ENCODE measurements around the gene PRMT2. TPM values are rescaled to one million over a fixed set of nuclear protein-coding genes. Genes with fewer than 3 reads are reported as not detected.
A peak's percentile ranks its signal among the peaks of the same experiment; 100 is the strongest.
"Not testable (repeated sequence)": the region's sequence is repeated elsewhere in the genome, so short reads cannot be mapped to it uniquely, and the experiment has no call there.

Gene PRMT2
- total RNA-seq, 1 donor from 2014 or later = 57.8 TPM

- intact Hi-C loops (cut with DNase I) = no loop called here
- no peak for DNase-seq (ENCODE audit: missing footprints)
- no peak for ATAC-seq
Measured at GRCh38 chr21:46616050-46616449, 19.4 kb upstream of the PRMT2 start.

GRCh38 chr21:46616656-46617055, 18.8 kb upstream of the PRMT2 start:
- DNase-seq (ENCODE audit: missing footprints) = no peak
- intact Hi-C loops (cut with DNase I) = no loop called here
- no peak for ATAC-seq

GRCh38 chr21:46617267-46618051, 18.0 kb upstream of the PRMT2 start:
- ATAC-seq = no peak
- DNase-seq (ENCODE audit: missing footprints) = no peak
- intact Hi-C loops (cut with DNase I) = no loop called here

- ATAC-seq (no peak), DNase-seq (ENCODE audit: missing footprints) (no peak)
- intact Hi-C loops (cut with DNase I) = no loop called here
Measured at GRCh38 chr21:46618738-46619379, 16.6 kb upstream of the PRMT2 start.

- ATAC-seq = no peak
- intact Hi-C loops (cut with DNase I) = no loop called here
- DNase-seq (ENCODE audit: missing footprints) = no peak
Measured at GRCh38 chr21:46619846-46620245, 15.6 kb upstream of the PRMT2 start.

- DNase-seq (ENCODE audit: missing footprints) (no peak), ATAC-seq (no peak)
- intact Hi-C loops (cut with DNase I) = no loop called here
Measured at GRCh38 chr21:46620846-46621245, 14.6 kb upstream of the PRMT2 start.

GRCh38 chr21:46621457-46622182, 13.9 kb upstream of the PRMT2 start:
- ATAC-seq (no peak), DNase-seq (ENCODE audit: missing footprints) (no peak)
- intact Hi-C loops (cut with DNase I) = no loop called here

GRCh38 chr21:46622226-46622625, 13.2 kb upstream of the PRMT2 start:
- DNase-seq (ENCODE audit: missing footprints) (peak; percentile 80), ATAC-seq (peak; percentile 85)
- intact Hi-C loops (cut with DNase I) = no loop called here

GRCh38 chr21:46624050-46624449, 11.4 kb upstream of the PRMT2 start:
- ATAC-seq (no peak), DNase-seq (ENCODE audit: missing footprints) (no peak)
- intact Hi-C loops (cut with DNase I) = no loop called here

- no peak for DNase-seq (ENCODE audit: missing footprints)
- intact Hi-C loops (cut with DNase I) = no loop called here
- no peak for ATAC-seq
Measured at GRCh38 chr21:46625759-46626158, 9.7 kb upstream of the PRMT2 start.

- DNase-seq (ENCODE audit: missing footprints) (no peak), ATAC-seq (no peak)
- intact Hi-C loops (cut with DNase I) = no loop called here
Measured at GRCh38 chr21:46626536-46626935, 8.9 kb upstream of the PRMT2 start.

- ATAC-seq = no peak
- no peak for DNase-seq (ENCODE audit: missing footprints)
- intact Hi-C loops (cut with DNase I) = no loop called here
Measured at GRCh38 chr21:46626975-46627501, 8.4 kb upstream of the PRMT2 start.

- intact Hi-C loops (cut with DNase I) = no loop called here
- ATAC-seq (no peak), DNase-seq (ENCODE audit: missing footprints) (no peak)
Measured at GRCh38 chr21:46627726-46628125, 7.7 kb upstream of the PRMT2 start.

- ATAC-seq (no peak), DNase-seq (ENCODE audit: missing footprints) (no peak)
- intact Hi-C loops (cut with DNase I) = no loop called here
Measured at GRCh38 chr21:46628868-46629267, 6.6 kb upstream of the PRMT2 start.

- ATAC-seq; DNase-seq (ENCODE audit: missing footprints); intact Hi-C loops (cut with DNase I): not testable (repeated sequence)
Measured at GRCh38 chr21:46630915-46631314, 4.6 kb upstream of the PRMT2 start.

GRCh38 chr21:46633566-46633965, 1.9 kb upstream of the PRMT2 start:
- no peak for ATAC-seq
- DNase-seq (ENCODE audit: missing footprints) = no peak
- intact Hi-C loops (cut with DNase I) = no loop called here

- no peak for ATAC-seq
- DNase-seq (ENCODE audit: missing footprints) = no peak
- intact Hi-C loops (cut with DNase I) = no loop called here
Measured at GRCh38 chr21:46634427-46634826, 1.0 kb upstream of the PRMT2 start.

- peak; percentile 88 for DNase-seq (ENCODE audit: missing footprints)
- ATAC-seq = peak; percentile 60
- intact Hi-C loops (cut with DNase I) = no loop called here
Measured at GRCh38 chr21:46634966-46635323, 529 bp upstream of the PRMT2 start.

GRCh38 chr21:46636181-46636512, 673 bp downstream of the PRMT2 start:
- ATAC-seq (no peak), DNase-seq (ENCODE audit: missing footprints) (no peak)
- intact Hi-C loops (cut with DNase I) = no loop called here
